NCI-H2227 treated with DMSO at 0.1 percent for 48 hours (cell line): ENCODE data around the gene SLC18A2.

Experiments used
- DNase-seq: peaks from one replicate; lab custom pipeline; 2025; lab: John Stamatoyannopoulos, UW

The SLC18A2 gene

GRCh38 chr10:117237401-117237991 lies 3.4 kb upstream of the SLC18A2 start:
- DNase-seq = no peak

- no peak for DNase-seq
These were observed 1.9 kb upstream of the SLC18A2 start for GRCh38 chr10:117239051-117239450.

DNA sequence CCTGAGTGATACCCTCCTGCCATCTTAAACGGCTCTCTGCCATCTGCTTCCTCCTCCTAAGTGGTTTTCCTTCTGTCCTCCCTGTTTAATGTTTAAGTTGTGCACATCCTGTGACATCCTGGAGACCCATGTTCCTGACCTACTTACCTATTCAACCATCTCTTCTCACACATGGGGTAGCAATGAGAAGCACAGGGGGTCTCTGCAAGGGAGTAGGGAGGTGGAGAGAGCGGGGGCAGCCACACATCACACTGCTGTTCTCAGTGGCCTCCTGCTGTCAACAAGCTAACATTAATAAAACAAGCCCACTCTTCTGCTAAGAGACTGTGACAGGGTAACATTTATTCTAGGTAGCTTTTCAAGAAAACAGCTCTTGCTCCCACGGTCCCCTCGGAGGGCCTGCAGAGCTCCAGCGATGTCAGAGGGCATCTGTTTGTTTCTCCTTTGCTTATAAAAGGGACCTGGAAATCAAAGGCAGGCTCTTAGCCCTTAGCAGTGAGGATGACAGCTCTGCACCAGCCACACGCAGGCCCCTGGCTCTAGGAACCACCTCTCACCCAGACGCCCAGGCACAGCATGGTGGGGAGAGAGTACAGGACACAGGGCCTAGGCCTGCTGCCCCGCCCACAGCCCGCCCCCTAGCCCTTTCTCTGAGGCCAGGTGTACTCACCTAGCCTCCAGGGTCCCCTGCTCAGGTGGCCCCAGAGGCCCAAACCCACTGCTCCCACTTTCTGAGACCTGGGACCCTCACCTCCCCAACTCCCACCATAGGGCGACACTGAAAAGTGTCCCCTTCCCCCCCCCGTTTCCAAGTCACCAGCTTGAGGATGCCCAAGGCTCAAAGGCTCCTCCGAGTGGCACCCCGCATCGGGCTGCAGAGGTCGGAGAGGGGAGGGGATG lies 943 bp upstream of the SLC18A2 start:
- DNase-seq = no peak

DNA sequence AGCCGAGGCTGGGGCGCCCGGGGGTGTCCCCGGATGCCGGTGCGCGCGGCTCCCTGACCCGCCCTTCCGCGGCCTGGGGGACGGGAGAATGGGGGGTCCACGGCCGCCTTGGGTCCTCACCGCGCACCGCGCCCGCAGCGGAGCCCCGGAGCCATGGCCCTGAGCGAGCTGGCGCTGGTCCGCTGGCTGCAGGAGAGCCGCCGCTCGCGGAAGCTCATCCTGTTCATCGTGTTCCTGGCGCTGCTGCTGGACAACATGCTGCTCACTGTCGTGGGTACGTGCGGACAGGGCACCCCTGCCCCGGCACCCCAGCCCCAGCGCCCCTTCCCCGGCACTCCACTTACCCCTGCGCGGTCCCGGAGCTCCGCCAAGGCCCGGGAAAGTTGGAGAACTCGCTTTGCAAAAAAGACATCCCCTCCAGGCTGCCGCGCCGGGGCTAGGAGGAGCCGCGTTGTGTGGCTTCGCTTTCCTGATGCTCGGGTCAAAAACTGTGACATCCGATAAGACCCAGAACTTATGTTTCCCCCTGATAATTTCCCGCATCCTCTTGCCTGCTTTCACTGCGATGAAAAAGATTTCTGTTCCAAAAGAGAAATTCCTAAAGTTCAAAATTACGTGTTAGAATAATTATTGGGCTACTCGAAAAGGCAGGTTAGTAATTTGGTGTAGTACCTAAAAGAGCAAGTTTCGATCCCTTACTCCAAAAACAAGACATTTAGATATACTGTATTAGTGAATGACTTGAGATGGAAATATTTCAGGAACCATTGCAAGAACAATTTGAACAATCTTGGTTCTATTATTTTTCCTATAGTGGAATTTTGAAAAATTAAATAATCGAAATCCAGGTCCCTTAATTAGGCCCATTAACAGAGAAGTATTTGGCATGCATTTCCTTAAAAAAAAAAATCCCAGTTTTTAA lies 888 bp downstream of the SLC18A2 start:
- no peak for DNase-seq

GRCh38 chr10:117242463-117242832 lies 1.5 kb downstream of the SLC18A2 start:
- DNase-seq = no peak

DNA sequence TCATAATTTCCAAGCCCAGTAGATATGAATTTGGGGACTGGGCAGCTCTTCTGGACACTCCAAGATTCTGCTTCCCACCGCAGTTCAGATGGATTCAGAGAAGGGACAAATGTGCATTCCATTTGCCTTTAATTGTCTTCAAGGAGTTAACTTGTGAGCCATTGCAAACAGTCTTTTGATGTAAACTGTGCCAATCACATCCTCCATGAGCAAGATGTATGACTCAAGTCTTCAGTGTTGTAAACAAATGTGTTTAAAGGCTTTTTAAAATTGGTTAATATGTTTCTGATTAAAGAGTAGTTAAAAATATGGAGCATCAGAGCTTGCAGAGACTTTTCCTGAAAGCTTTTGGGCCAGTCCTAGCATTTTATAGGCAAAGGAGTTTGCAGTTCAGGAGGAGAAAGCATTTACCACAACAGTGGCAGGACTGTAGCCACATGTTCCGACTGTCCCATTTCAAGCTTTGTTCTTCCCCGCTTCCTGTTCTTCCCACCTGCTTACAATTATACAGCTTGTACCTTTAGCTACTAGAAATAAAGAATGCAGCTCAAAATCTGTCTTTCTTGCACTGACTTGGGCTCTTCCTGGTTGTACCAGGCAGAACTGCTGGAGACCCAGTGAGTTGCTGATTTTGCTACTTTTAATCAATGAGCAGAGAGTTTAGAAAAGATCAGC lies 6.2 kb downstream of the SLC18A2 start:
- DNase-seq = no peak

DNA sequence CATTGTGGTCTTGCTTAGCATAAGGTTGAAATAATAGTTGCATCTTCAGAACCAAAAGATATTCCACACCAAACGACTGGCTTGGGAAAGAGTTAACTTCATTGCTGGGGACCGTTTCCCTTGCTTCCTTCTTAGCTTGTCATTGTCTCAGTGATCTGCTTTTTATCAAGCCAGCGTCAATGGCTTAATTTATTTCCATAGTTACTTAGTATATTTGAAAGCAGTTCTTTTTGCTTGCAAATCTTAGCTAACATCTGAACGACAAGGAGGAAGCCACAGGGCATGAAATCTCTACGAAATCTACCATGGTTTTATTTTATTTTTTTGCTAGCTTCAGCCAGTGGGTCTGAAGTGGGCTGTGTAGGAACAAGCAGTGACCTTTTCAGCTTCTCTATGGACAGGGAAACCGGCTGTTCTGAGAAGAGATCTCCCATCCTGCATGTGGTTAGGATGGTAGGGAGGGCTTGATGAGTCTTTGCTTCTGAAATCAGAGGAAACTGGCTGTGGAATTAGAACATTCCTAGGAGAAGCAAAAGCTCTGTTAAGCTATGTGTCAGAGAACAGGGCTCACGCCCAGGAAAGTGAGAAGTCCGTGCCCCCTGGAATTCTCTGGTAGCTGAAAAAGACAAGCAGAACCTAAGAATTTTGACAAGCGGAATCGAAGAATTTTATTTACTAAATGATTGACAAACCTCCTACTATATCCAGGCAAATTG lies 8.0 kb downstream of the SLC18A2 start:
- no peak for DNase-seq

DNA sequence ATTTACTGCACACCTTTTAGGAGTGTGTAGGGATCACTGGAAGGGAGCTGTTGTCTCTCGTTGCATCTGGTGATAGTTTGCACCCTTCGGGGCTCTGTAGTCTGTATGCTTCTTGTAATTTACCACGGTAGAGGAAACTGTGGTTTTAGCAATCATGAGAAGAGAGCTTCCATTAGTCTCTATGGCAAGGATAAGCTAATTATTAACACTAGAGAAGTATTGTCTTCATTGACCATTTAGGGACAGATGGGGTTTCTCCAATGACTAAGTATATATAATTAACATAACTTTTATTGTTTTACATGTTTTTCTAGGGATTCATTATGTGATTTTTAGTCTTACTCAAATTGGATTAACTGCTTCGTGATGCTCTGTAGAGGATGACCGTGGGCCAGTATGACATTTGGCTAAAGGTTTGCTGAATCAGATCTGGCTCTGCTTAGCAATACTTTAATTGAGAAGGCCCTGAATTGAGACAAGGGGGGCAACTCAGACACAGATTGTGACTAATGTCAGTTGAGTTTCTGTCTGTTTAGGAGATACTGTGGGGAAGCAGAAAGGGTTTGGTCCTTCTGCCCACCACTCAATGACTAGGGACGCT lies 8.7 kb downstream of the SLC18A2 start:
- no peak for DNase-seq

- DNase-seq = no peak
These were observed 9.5 kb downstream of the SLC18A2 start for GRCh38 chr10:117250411-117250810.

GRCh38 chr10:117253908-117254307 lies 13.0 kb downstream of the SLC18A2 start:
- no peak for DNase-seq

GRCh38 chr10:117254338-117254737 lies 13.4 kb downstream of the SLC18A2 start:
- DNase-seq = no peak

GRCh38 chr10:117254774-117255735 lies 14.1 kb downstream of the SLC18A2 start:
- no peak for DNase-seq

DNA sequence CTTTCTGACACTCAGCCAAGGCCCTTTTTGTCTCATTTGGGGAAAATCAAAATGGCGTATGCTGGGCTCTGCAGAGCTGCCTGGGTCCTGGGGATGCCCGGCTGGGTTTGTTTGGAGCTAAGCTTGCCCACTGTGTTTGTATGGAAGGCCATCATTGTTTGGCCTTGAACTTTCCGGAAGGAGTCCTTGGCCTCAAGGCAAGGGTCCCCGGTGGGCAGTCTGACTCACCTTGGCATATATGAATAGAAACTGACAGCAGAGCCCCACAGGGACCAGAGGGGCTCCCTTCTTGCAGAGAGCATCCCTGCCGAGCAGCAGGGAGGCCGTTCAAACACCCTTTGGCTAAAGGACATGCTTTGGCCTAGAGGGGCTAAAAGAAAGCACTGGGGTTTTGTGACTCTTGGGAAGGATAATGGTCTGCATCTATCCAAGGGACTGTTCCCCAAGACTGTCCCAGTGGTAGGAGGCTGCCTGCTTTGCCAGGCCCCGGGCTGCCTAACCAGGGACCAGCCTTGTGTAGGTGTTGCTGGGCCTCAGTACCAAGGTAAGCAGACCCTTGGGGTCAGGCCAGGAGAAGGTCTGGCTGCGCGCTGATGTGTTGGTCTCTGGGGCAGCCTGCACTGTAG lies 15.0 kb downstream of the SLC18A2 start:
- DNase-seq = no peak

DNA sequence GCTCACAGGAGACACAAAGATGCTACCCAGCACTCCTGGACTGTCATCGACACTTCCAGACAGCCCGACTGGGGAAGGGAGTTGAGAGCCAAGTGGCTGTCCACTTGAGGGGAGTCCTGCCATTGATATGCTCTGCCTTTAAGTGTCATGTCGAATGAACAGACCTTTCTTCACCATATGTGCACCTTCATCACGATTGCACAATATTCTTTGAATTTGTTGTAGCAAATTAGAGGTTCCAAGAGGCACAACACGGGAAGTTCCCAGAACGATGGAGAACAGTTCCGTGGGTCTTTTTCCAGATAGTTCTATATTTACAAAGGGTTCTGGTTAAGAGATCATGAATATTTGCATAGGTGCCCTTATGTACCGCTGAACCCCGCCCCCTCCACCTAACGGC lies 16.0 kb downstream of the SLC18A2 start:
- DNase-seq = no peak

DNA sequence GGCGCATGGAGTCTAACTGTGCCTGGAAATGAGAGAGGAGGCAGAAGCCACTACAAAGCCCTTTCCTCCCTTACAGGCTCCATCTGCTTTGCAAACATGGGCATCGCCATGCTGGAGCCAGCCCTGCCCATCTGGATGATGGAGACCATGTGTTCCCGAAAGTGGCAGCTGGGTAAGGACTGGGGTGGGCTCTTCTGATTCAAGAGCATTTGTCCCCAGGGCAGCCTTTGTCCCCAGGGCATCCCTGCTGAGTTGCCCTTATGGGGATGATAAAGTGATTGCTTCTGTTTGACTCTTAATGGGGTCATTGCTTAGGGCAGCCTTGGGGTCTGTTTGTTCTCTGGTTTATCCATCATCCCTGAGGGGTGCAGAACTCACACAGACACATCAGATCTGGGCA lies 16.8 kb downstream of the SLC18A2 start:
- DNase-seq = no peak

DNA sequence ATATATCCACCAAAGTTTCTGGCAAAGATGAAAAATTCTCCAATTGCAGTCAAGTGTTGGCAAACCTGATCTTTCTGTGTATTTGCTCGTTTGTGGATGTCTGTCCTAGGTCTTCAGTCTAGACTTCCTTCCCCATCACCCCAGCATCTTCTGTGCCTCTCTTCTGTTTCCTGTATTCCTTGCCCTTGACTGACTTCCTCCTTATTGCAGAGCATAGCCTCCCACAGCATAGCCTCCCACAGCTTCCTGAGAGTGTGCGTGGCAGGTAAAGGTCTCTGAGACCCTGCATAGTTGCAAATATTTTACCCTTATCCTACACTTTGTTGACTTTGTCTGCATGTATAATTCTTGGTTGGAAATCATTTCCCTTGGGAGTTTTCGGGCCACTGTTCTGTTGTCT lies 18.4 kb downstream of the SLC18A2 start:
- no peak for DNase-seq

DNA sequence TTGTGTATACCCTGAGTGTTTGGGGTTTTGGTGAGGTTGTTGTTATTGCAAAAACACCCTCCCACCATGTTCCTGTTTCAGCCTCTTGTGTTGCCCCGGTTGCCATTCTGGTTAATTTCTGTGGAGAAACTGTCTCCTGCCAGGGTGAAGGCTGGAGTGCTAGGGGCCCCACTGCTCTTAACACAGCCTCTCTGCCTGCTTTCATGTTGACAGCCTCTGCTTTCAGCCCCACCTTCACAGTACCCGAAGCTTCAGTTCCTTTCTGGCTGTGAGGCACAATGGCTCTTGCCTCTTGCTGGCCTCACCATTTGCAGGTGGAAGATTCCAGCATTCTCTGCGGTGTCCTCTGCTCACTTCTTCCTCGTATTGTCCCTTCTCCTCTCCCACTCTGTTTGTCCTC lies 19.2 kb downstream of the SLC18A2 start:
- DNase-seq = no peak

- no peak for DNase-seq
These were observed 20.6 kb downstream of the SLC18A2 start for GRCh38 chr10:117261501-117261900.

DNA sequence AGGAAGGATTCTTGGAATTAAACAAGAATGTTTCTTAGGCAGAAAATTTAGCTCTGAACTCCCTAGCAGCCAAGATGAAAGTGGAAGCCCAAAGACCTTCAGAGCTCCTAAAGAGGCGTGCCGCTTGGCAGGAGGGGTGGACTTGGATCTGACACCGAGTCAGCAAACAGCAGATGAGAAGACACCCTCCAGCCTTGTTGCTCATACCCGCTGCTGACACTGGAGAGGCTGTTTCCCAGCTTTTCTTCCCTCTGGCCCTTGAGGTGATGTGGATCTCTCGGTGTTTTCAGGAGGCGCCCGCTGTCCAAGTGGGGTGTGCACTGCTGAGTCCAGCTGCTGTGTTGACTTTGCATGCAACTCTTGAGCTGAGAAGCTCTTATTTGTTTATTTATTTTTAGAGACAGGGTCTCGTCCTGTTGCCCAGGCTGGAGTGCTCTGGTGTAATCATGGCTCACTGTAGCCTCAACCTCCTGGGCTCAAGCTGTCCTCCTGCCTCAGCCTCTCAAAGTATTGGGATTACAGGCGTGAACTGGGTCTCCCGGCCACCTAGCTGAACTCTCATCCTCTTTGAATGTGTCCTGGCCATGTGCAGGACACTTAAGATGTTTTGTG lies 21.5 kb downstream of the SLC18A2 start:
- DNase-seq = no peak
